Astrocyte (in vitro differentiated cells and primary cell): ENCODE data around the gene SPATA17. TPM values are rescaled to one million over a fixed set of nuclear protein-coding genes. Genes with fewer than 3 reads are reported as not detected.

Experiments used
- DNase-seq: peaks from one replicate; pipeline ENCODE4 v3.0.0-alpha.2; 2010; ENCODE audit warnings: low read depth
- FAIRE-seq: peaks from 2 replicates; lab custom pipeline; 2011; peaks lifted over from hg19 to GRCh38; lab: Jason Lieb, UNC
- H2AFZ ChIP-seq: 2 replicates; pipeline ENCODE4 v1.6.0; 2012; ENCODE audit warnings: low read depth, low read length, inconsistent platforms
- H3K27ac ChIP-seq: 2 replicates; pipeline ENCODE4 v1.5.1; 2011; ENCODE audit warnings: low read depth, low read length, inconsistent platforms
- H3K27me3 ChIP-seq: 2 replicates; pipeline ENCODE4 v1.6.0; 2011; ENCODE audit warnings: low read length, inconsistent platforms; ENCODE audit not compliant: insufficient read depth
- H3K36me3 ChIP-seq: 2 replicates; pipeline ENCODE4 v1.5.1; 2011; ENCODE audit warnings: low read length, inconsistent platforms; ENCODE audit not compliant: insufficient read depth
- H3K4me1 ChIP-seq: 2 replicates; pipeline ENCODE4 v1.5.1; 2011; ENCODE audit warnings: low read length, inconsistent platforms; ENCODE audit not compliant: insufficient read depth
- H3K4me2 ChIP-seq: 2 replicates; pipeline ENCODE4 v1.6.0; 2012; ENCODE audit warnings: low read length, inconsistent platforms
- H3K4me3 ChIP-seq: 2 replicates; pipeline ENCODE4 v1.5.1; 2011; ENCODE audit warnings: low read depth, mild to moderate bottlenecking, low read length, inconsistent platforms; ENCODE audit not compliant: insufficient read depth
- H3K79me2 ChIP-seq: 2 replicates; pipeline ENCODE4 v1.6.0; 2012; ENCODE audit warnings: mild to moderate bottlenecking, low read length, inconsistent platforms; ENCODE audit not compliant: insufficient read depth
- H3K9ac ChIP-seq: 2 replicates; pipeline ENCODE4 v1.6.0; 2012; ENCODE audit warnings: mild to moderate bottlenecking, low read length, inconsistent platforms
- H3K9me3 ChIP-seq: 2 replicates; pipeline ENCODE4 v1.5.1; 2012; ENCODE audit warnings: low read depth, mild to moderate bottlenecking, low read length, inconsistent platforms; ENCODE audit not compliant: insufficient read depth
- H4K20me1 ChIP-seq: 2 replicates; pipeline ENCODE4 v1.6.0; 2012; ENCODE audit warnings: low read length, inconsistent platforms; ENCODE audit not compliant: insufficient read depth
- H3K27ac Mint-ChIP-seq: one replicate; pipeline ENCODE4 v1.8.0; 2021; ENCODE audit warnings: mild to moderate bottlenecking, mixed read lengths; ENCODE audit not compliant: unreplicated experiment
- H3K27me3 Mint-ChIP-seq: one replicate; pipeline ENCODE4 v1.8.0; 2021; ENCODE audit warnings: low read depth, mixed read lengths; ENCODE audit not compliant: unreplicated experiment
- H3K36me3 Mint-ChIP-seq: one replicate; pipeline ENCODE4 v1.8.0; 2021; ENCODE audit warnings: low read depth, mixed read lengths; ENCODE audit not compliant: unreplicated experiment
- H3K4me1 Mint-ChIP-seq: one replicate; pipeline ENCODE4 v1.8.0; 2021; ENCODE audit warnings: low read depth, mixed read lengths; ENCODE audit not compliant: unreplicated experiment
- H3K4me3 Mint-ChIP-seq: one replicate; pipeline ENCODE4 v1.8.0; 2021; ENCODE audit warnings: mild to moderate bottlenecking, moderate library complexity, mixed read lengths; ENCODE audit not compliant: unreplicated experiment
- H3K9me3 Mint-ChIP-seq: one replicate; pipeline ENCODE4 v1.8.0; 2021; ENCODE audit warnings: mild to moderate bottlenecking, mixed read lengths; ENCODE audit not compliant: unreplicated experiment
- CTCF ChIP-seq: IDR thresholded peaks from 2 replicates; pipeline ENCODE4 v1.5.1; 2011; ENCODE audit warnings: low read depth, mild to moderate bottlenecking, inconsistent platforms, low read length, moderate library complexity; ENCODE audit not compliant: insufficient read depth
- EZH2 ChIP-seq: IDR thresholded peaks from 2 replicates; pipeline ENCODE4 v1.6.1; 2012; ENCODE audit warnings: mild to moderate bottlenecking, low read length, inconsistent platforms; ENCODE audit not compliant: insufficient read depth
- total RNA-seq: library from RNA; stranded (reverse); gene quantifications from 2 replicates; pipeline ENCODE4 v1.2.1, GENCODE V29; 2021

Gene SPATA17
- total RNA-seq, 1 donor from 2014 or later, result 1.3 TPM

GRCh38 chr1:217586586-217586985 is 44.6 kb upstream of the SPATA17 start:
- H3K9me3 ChIP-seq, result no peaks in the 10 kb centered on the region
- no peak overlapping the region for H2AFZ ChIP-seq
- H3K4me3 Mint-ChIP-seq, result no peak overlapping the region
- FAIRE-seq, result no peak
- no peaks in the 10 kb centered on the region for H3K27me3 ChIP-seq
- no peaks in the 10 kb centered on the region for H4K20me1 ChIP-seq
- H3K4me1 Mint-ChIP-seq, result no peaks in the 10 kb centered on the region
- no peak overlapping the region for H3K4me2 ChIP-seq
- TF ChIP-seq CTCF, result no peak
- no peak for TF ChIP-seq EZH2
- H3K4me3 ChIP-seq, result no peak overlapping the region
- peak; percentile 6 for DNase-seq
- no peaks in the 10 kb centered on the region for H3K36me3 ChIP-seq
- H3K9ac ChIP-seq, result no peak overlapping the region
- no peak overlapping the region for H3K27ac Mint-ChIP-seq
- H3K27me3 Mint-ChIP-seq, result no peaks in the 10 kb centered on the region
- no peak overlapping the region for H3K27ac ChIP-seq
- H3K9me3 Mint-ChIP-seq, result no peaks in the 10 kb centered on the region
- H3K79me2 ChIP-seq, result no peaks in the 10 kb centered on the region
- no peaks in the 10 kb centered on the region for H3K36me3 Mint-ChIP-seq
- no peaks in the 10 kb centered on the region for H3K4me1 ChIP-seq

DNA sequence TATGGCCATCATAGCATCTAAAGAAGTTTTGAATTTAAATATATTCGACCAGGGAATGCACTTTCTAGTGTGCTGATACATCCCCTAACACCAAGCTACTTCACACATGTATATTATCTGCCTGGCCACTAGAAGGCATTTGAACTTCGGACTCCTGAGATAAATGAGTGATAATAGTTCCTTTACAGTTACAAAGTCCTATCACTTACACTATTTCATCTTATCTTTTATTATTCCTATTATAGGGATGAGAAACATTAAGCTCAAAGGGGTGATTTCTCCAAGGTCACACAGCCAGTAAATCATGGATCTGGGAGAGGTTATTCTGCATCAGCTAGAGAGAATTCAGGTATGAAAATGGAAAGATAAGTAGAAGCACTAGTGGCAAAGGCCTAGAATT is 40.5 kb upstream of the SPATA17 start:
- Mint-ChIP-seq H3K36me3 (no peaks in the 10 kb centered on the region), H3K27me3 (no peaks in the 10 kb centered on the region), H3K9me3 (no peaks in the 10 kb centered on the region), H3K4me1 (no peaks in the 10 kb centered on the region), H3K27ac (no peak overlapping the region), H3K4me3 (no peak overlapping the region)
- DNase-seq (no peak), FAIRE-seq (no peak)
- Histone ChIP-seq H3K27me3 (no peaks in the 10 kb centered on the region), H3K4me2 (no peak overlapping the region), H3K4me3 (no peak overlapping the region), H3K9me3 (no peaks in the 10 kb centered on the region), H2AFZ (no peak overlapping the region), H3K9ac (no peak overlapping the region), H4K20me1 (no peaks in the 10 kb centered on the region), H3K4me1 (no peaks in the 10 kb centered on the region), H3K36me3 (no peaks in the 10 kb centered on the region), H3K27ac (no peak overlapping the region), H3K79me2 (no peaks in the 10 kb centered on the region)
- TF ChIP-seq EZH2, result no peak
- no peak for TF ChIP-seq CTCF

GRCh38 chr1:217599154-217599553 is 32.0 kb upstream of the SPATA17 start:
- FAIRE-seq (peak; percentile 49), DNase-seq (no peak)
- no peak overlapping the region for H3K9ac ChIP-seq
- no peaks in the 10 kb centered on the region for H3K27me3 ChIP-seq
- no peaks in the 10 kb centered on the region for H3K4me1 Mint-ChIP-seq
- TF ChIP-seq CTCF, result no peak
- no peak for TF ChIP-seq EZH2
- no peaks in the 10 kb centered on the region for H3K36me3 ChIP-seq
- no peak overlapping the region for H3K4me2 ChIP-seq
- H3K4me1 ChIP-seq, result no peaks in the 10 kb centered on the region
- no peak overlapping the region for H3K4me3 Mint-ChIP-seq
- H3K27ac ChIP-seq, result no peak overlapping the region
- no peaks in the 10 kb centered on the region for H3K79me2 ChIP-seq
- no peaks in the 10 kb centered on the region for H3K27me3 Mint-ChIP-seq
- peaks cover 3% of the 10 kb centered on the region for H4K20me1 ChIP-seq
- H3K9me3 ChIP-seq, result no peaks in the 10 kb centered on the region
- H3K27ac Mint-ChIP-seq, result no peak overlapping the region
- no peaks in the 10 kb centered on the region for H3K9me3 Mint-ChIP-seq
- H3K36me3 Mint-ChIP-seq, result peaks cover 2% of the 10 kb centered on the region
- no peak overlapping the region for H2AFZ ChIP-seq
- no peak overlapping the region for H3K4me3 ChIP-seq
